Globus pallidus (tissue), 1 donor: Measurements from ENCODE around the gene TET2.

Source experiments
- DNase-seq: peaks from one replicate; pipeline ENCODE4 v3.0.0-alpha.2; 2015; ENCODE audit warnings: low spot score

Gene TET2

GRCh38 chr4:105234582-105234981 is 87.9 kb downstream of the TET2 start:
- DNase-seq = no peak

- DNase-seq = no peak
Measured at GRCh38 chr4:105236202-105236915, 89.7 kb downstream of the TET2 start.

GRCh38 chr4:105236916-105237311 is 90.2 kb downstream of the TET2 start:
- DNase-seq = no peak

- no peak for DNase-seq
Measured at GRCh38 chr4:105240037-105240436, 93.4 kb downstream of the TET2 start.

GRCh38 chr4:105241451-105241850 is 94.8 kb downstream of the TET2 start:
- peak; percentile 85 for DNase-seq

- no peak for DNase-seq
Measured at GRCh38 chr4:105243446-105243845, 96.8 kb downstream of the TET2 start.

GRCh38 chr4:105246712-105247111 is 100.0 kb downstream of the TET2 start:
- DNase-seq = no peak

- no peak for DNase-seq
Measured at GRCh38 chr4:105248613-105249012, 101.9 kb downstream of the TET2 start.

- no peak for DNase-seq
Measured at GRCh38 chr4:105257817-105258495, 111.3 kb downstream of the TET2 start.

GRCh38 chr4:105265689-105266088 is 119.0 kb downstream of the TET2 start:
- no peak for DNase-seq

- no peak for DNase-seq
Measured at GRCh38 chr4:105267280-105267679, 120.6 kb downstream of the TET2 start.

GRCh38 chr4:105272002-105272401 is 125.3 kb downstream of the TET2 start:
- DNase-seq = no peak

- no peak for DNase-seq
Measured at GRCh38 chr4:105273230-105273629, 126.6 kb downstream of the TET2 start.

- DNase-seq = no peak
Measured at GRCh38 chr4:105274090-105274489, 127.4 kb downstream of the TET2 start.

- DNase-seq = no peak
Measured at GRCh38 chr4:105274504-105274903, 127.8 kb downstream of the TET2 start.

- no peak for DNase-seq
Measured at GRCh38 chr4:105276361-105277104, 129.9 kb downstream of the TET2 start.

- no peak for DNase-seq
Measured at GRCh38 chr4:105277702-105278101, 131.0 kb downstream of the TET2 start.

- no peak for DNase-seq
Measured at GRCh38 chr4:105279314-105279713, 132.6 kb downstream of the TET2 start.

GRCh38 chr4:105280338-105281123 is 133.9 kb downstream of the TET2 start:
- no peak for DNase-seq

- no peak for DNase-seq
Measured at GRCh38 chr4:105281124-105281415, 134.4 kb downstream of the TET2 start.

- DNase-seq = no peak
Measured at GRCh38 chr4:105282489-105282888, 135.8 kb downstream of the TET2 start.

- DNase-seq = no peak
Measured at GRCh38 chr4:105283501-105283900, 136.8 kb downstream of the TET2 start.
